K562 (cell line): Measurements from ENCODE around the gene UQCRC1. TPM values are rescaled to one million over a fixed set of nuclear protein-coding genes. Genes with fewer than 3 reads are reported as not detected.

Source experiments
- CBX1 ChIP-seq: sonication (generic); IDR thresholded peaks from 2 replicates; pipeline ENCODE4 v1.6.1; 2016; ENCODE audit warnings: antibody characterized with exemption, low read depth, mild to moderate bottlenecking
- FIP1L1 ChIP-seq: fragments of 200-400 bp; formaldehyde crosslinking; IDR thresholded peaks from 2 replicates; pipeline ENCODE4 v1.6.1; 2018; ENCODE audit warnings: mild to moderate bottlenecking, low read depth, low read length; ENCODE audit not compliant: poor library complexity, severe bottlenecking
- TAF1 ChIP-seq: IDR thresholded peaks from 2 replicates; pipeline ENCODE4 v1.6.1; 2011; ENCODE audit warnings: mild to moderate bottlenecking, low read length, moderate library complexity; ENCODE audit not compliant: insufficient read depth, control insufficient read depth, severe bottlenecking; ENCODE audit errors: extremely low read depth
- ZBTB11 ChIP-seq, 3 experiments: fragments of 200-800 bp in 1 of 3; fragments of 250-450 bp in 1 of 3; fragments of 450-650 bp in 1 of 3; sonication (Bioruptor Pico) in 1 of 3; sonication (Bioruptor generic) in 1 of 3; formaldehyde crosslinking in 1 of 3; IDR thresholded peaks; 2 replicates each; pipeline versions ENCODE4 v1.6.1 to v1.8.0; 2016 to 2022; ENCODE audit warnings: mild to moderate bottlenecking in 2 of 3, missing genetic modification characterization in 2 of 3, missing compliant biosample characterization in 1 of 3, moderate library complexity in 1 of 3
- ZNF12 ChIP-seq: sonication (generic); formaldehyde crosslinking; IDR thresholded peaks from 2 replicates; pipeline ENCODE4 v1.4.0; 2020; ENCODE audit warnings: mild to moderate bottlenecking, missing genetic modification reagents
- ZNF407 ChIP-seq: fragments of 450-650 bp; IDR thresholded peaks from 2 replicates; pipeline ENCODE4 v1.6.1; 2016; ENCODE audit warnings: low read depth
- ZNF408 ChIP-seq: fragments of 250-450 bp; sonication (Bioruptor Pico); IDR thresholded peaks from 2 replicates; pipeline ENCODE4 v1.4.0; 2020; ENCODE audit warnings: low read depth, mild to moderate bottlenecking, moderate library complexity
- ZNF668 ChIP-seq: fragments of 250-450 bp; sonication (Bioruptor Pico); IDR thresholded peaks from 2 replicates; pipeline ENCODE4 v1.8.0; 2022; ENCODE audit warnings: mild to moderate bottlenecking, inconsistent platforms
- ZNF76 ChIP-seq: fragments of 250-450 bp; sonication (Bioruptor Pico); IDR thresholded peaks from 2 replicates; pipeline ENCODE4 v1.4.0; 2020; ENCODE audit warnings: mild to moderate bottlenecking, moderate library complexity, borderline replicate concordance
- polyA plus RNA-seq, 8 experiments: library from polyadenylated mRNA; depleted of rRNA in 4 of 8; stranded (reverse) in 5 of 8; unstranded in 3 of 8; fragments of >200 nt; fragmentation: Nextera tagmentation in 2 of 8; fragmentation: Illumina TruSeq in 1 of 8; extraction: Ambion mirVana in 2 of 8; extraction: Trizol in 1 of 8; gene quantifications; 2 replicates each; pipeline versions ENCODE4 v1.2.1 to v1.2.3, GENCODE V29; 2011 to 2014; ENCODE audit warnings: inconsistent platforms in 1 of 8, missing spikeins in 1 of 8
- total RNA-seq, 7 experiments: library from RNA; depleted of rRNA in 6 of 7; stranded (reverse); fragments of >200 nt in 6 of 7; fragmentation: Illumina TruSeq in 2 of 7; extraction: Trizol in 2 of 7; gene quantifications; 2 replicates each; pipeline versions ENCODE4 v1.2.1 to v1.2.3, GENCODE V29; 2011 to 2021; ENCODE audit warnings: low replicate concordance in 1 of 7
- TF ChIP-seq, protein P1 (sequence below): fragments of 250-450 bp; sonication (Bioruptor Pico); IDR thresholded peaks from 2 replicates; pipeline ENCODE4 v1.8.0; 2022; ENCODE audit warnings: inconsistent platforms, mild to moderate bottlenecking, moderate library complexity, borderline replicate concordance

The UQCRC1 gene
- total and polyA plus RNA-seq, 9 of the 15 experiments (the other 6 are each of a cell fraction or from before 2014, with no cell fraction given): 125 to 424 (median 268) TPM

GRCh38 chr3:48609088-48610005 is at the start of gene UQCRC1 (continued):
- TF ChIP-seq ZNF407: no peak
- no peak for TF ChIP-seq ZNF668
- TF ChIP-seq ZBTB11 (CRISPR knock-in tag; IDR thresholded peaks at IDR 0.05): no peak
- no peak for TF ChIP-seq FIP1L1
- TF ChIP-seq, protein P1, sequence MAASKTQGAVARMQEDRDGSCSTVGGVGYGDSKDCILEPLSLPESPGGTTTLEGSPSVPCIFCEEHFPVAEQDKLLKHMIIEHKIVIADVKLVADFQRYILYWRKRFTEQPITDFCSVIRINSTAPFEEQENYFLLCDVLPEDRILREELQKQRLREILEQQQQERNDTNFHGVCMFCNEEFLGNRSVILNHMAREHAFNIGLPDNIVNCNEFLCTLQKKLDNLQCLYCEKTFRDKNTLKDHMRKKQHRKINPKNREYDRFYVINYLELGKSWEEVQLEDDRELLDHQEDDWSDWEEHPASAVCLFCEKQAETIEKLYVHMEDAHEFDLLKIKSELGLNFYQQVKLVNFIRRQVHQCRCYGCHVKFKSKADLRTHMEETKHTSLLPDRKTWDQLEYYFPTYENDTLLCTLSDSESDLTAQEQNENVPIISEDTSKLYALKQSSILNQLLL: no peak
- peak; percentile 61; the same call in 1 of the 2 replicates for TF ChIP-seq CBX1
- no peak for TF ChIP-seq ZNF76
- TF ChIP-seq ZNF12 (CRISPR knock-in tag): no peak
- TF ChIP-seq TAF1: peak; percentile 92
- TF ChIP-seq ZNF408 (CRISPR knock-in tag): no peak
